Measurements from ENCODE around the gene SLC29A1. TPM values are rescaled to one million over a fixed set of nuclear protein-coding genes. Genes with fewer than 3 reads are reported as not detected.

The SLC29A1 gene
- total and polyA plus RNA-seq, 9 of the 15 experiments (the other 6 are each of a cell fraction or from before 2014, with no cell fraction given): 18.9 to 170 (median 57.7) TPM

- no peak for TF ChIP-seq E2F1 (CRISPR knock-in tag; IDR thresholded peaks at IDR 0.05)
- TF ChIP-seq FOSL1 (tag; conservative IDR thresholded peaks at IDR 0.05): peak; percentile 83
- TF ChIP-seq RBM15 (IDR thresholded peaks at IDR 0.05; ENCODE audit: insufficient read depth, low read length): no peak
- TF ChIP-seq ERF (CRISPR knock-in tag; IDR thresholded peaks at IDR 0.05): 0 out of 2 replicates have a peak, but pooled peaks have one; percentile 13
- TF ChIP-seq ZSCAN32 (CRISPR knock-in tag; IDR thresholded peaks at IDR 0.05): no peak
- TF ChIP-seq MEIS2 (IDR thresholded peaks at IDR 0.05; ENCODE audit: partially characterized antibody): peak; percentile 48
- no peak for TF ChIP-seq ZNF695 (CRISPR knock-in tag; IDR thresholded peaks at IDR 0.05)
- no peak for TF ChIP-seq PREB (CRISPR knock-in tag; IDR thresholded peaks at IDR 0.05)
- TF ChIP-seq RBM34 (IDR thresholded peaks at IDR 0.05; ENCODE audit: borderline replicate concordance, insufficient read depth, low read length): no peak
- no peak for TF ChIP-seq ZNF354B (CRISPR knock-in tag; IDR thresholded peaks at IDR 0.05)
- 0 out of 2 replicates have a peak, but pooled peaks have one; percentile 18 for TF ChIP-seq C11orf30 (IDR thresholded peaks at IDR 0.05; ENCODE audit: low read depth)
- no peak for TF ChIP-seq ZNF445 (CRISPR knock-in tag; IDR thresholded peaks at IDR 0.05; ENCODE audit: low read depth)
- TF ChIP-seq ZNF583 (CRISPR knock-in tag; IDR thresholded peaks at IDR 0.05): no peak
- TF ChIP-seq ZNF263 (CRISPR knock-in tag; IDR thresholded peaks at IDR 0.05; ENCODE audit: borderline replicate concordance): peak; percentile 89
- TF ChIP-seq FOXA3 (CRISPR knock-in tag; conservative IDR thresholded peaks at IDR 0.05 in 1 of 2, IDR thresholded peaks at IDR 0.05 in 1 of 2): peak; percentile 91 to 98
- TF ChIP-seq ZBED1 (IDR thresholded peaks at IDR 0.05): 0 out of 2 replicates have a peak, but pooled peaks have one; percentile 15
- peak in 1 of 2 experiments; percentile 51; a peak in 2 of 4 replicates for TF ChIP-seq SIN3A (IDR thresholded peaks at IDR 0.05; ENCODE audit: borderline replicate concordance in 2 of 2, control insufficient read depth in 1 of 2, low read depth in 2 of 2, low read length in 2 of 2)
- TF ChIP-seq ZNF449 (CRISPR knock-in tag; IDR thresholded peaks at IDR 0.05): no peak
- TF ChIP-seq SIX5 (IDR thresholded peaks at IDR 0.05; ENCODE audit: borderline replicate concordance in 1 of 2, insufficient read depth in 1 of 2, low read depth in 1 of 2, low read length in 2 of 2): no peak
- no peak for TF ChIP-seq GTF3C2 (IDR thresholded peaks at IDR 0.05; ENCODE audit: borderline replicate concordance, extremely low read depth, insufficient read length)
Measured at GRCh38 chr6:44237021-44237812, 13.8 kb downstream of the SLC29A1 start (continued).
